ENCODE measurements around the gene RASGEF1C.

Gene RASGEF1C

GRCh38 chr5:180170810-180171567, 38.0 kb downstream of the RASGEF1C start:
- Mint-ChIP-seq H3K9me3 (no peaks in the 10 kb centered on the region), H3K36me3 (ENCODE audit: insufficient read depth) (no peaks in the 10 kb centered on the region), H3K4me3 (no peak overlapping the region), H3K27ac (no peak overlapping the region), H3K27me3 (peaks cover 26 to 74% of the 10 kb centered on the region in 2 donors), H3K4me1 (ENCODE audit: low read depth in 2 of 2) (no peaks in the 10 kb centered on the region)
- DNase-seq (no peak), ATAC-seq (replicated peaks) (no peak)

GRCh38 chr5:180170106-180170809, 38.8 kb downstream of the RASGEF1C start:
- Mint-ChIP-seq H3K4me1 (ENCODE audit: low read depth in 2 of 2) (no peaks in the 10 kb centered on the region), H3K9me3 (no peaks in the 10 kb centered on the region), H3K4me3 (no peak overlapping the region), H3K27ac (no peak overlapping the region), H3K27me3 (peaks cover 26 to 75% of the 10 kb centered on the region in 2 donors), H3K36me3 (ENCODE audit: insufficient read depth) (no peaks in the 10 kb centered on the region)
- ATAC-seq (replicated peaks): no peak
- no peak for DNase-seq

GRCh38 chr5:180169248-180170105, 39.5 kb downstream of the RASGEF1C start:
- ATAC-seq (replicated peaks) (no peak), DNase-seq (no peak)
- Mint-ChIP-seq H3K4me3 (no peak overlapping the region), H3K9me3 (no peaks in the 10 kb centered on the region), H3K4me1 (ENCODE audit: low read depth in 2 of 2) (no peaks in the 10 kb centered on the region), H3K27ac (no peak overlapping the region), H3K27me3 (peaks cover 26 to 75% of the 10 kb centered on the region in 2 donors), H3K36me3 (ENCODE audit: insufficient read depth) (no peaks in the 10 kb centered on the region)

- Mint-ChIP-seq H3K9me3 (no peaks in the 10 kb centered on the region), H3K36me3 (ENCODE audit: insufficient read depth) (no peaks in the 10 kb centered on the region), H3K4me3 (no peak overlapping the region), H3K27ac (no peak overlapping the region), H3K4me1 (ENCODE audit: low read depth in 2 of 2) (no peaks in the 10 kb centered on the region), H3K27me3 (peaks cover 26 to 71% of the 10 kb centered on the region in 2 donors)
- DNase-seq: no peak
- no peak for ATAC-seq (replicated peaks)
These were observed 40.3 kb downstream of the RASGEF1C start for GRCh38 chr5:180168758-180169157.

GRCh38 chr5:180166176-180166575, 42.8 kb downstream of the RASGEF1C start:
- Mint-ChIP-seq H3K9me3 (no peaks in the 10 kb centered on the region), H3K4me3 (no peak overlapping the region), H3K4me1 (ENCODE audit: low read depth in 2 of 2) (no peaks in the 10 kb centered on the region), H3K36me3 (ENCODE audit: insufficient read depth) (no peaks in the 10 kb centered on the region), H3K27ac (no peak overlapping the region), H3K27me3 (peaks cover 26 to 63% of the 10 kb centered on the region in 2 donors)
- ATAC-seq (replicated peaks) (no peak), DNase-seq (no peak)

GRCh38 chr5:180162304-180162661, 46.7 kb downstream of the RASGEF1C start:
- no peaks in the 10 kb centered on the region for H3K4me1 Mint-ChIP-seq (ENCODE audit: low read depth in 2 of 2)
- no peak overlapping the region for H3K4me3 Mint-ChIP-seq

GRCh38 chr5:180161420-180162303, 47.3 kb downstream of the RASGEF1C start:
- no peaks in the 10 kb centered on the region for H3K36me3 Mint-ChIP-seq (ENCODE audit: insufficient read depth)
- ATAC-seq (replicated peaks) (no peak), DNase-seq (no peak)
- H3K4me1 Mint-ChIP-seq (ENCODE audit: low read depth in 2 of 2): no peaks in the 10 kb centered on the region
- H3K27ac Mint-ChIP-seq: no peak overlapping the region
- peaks cover 30 to 56% of the 10 kb centered on the region in 2 donors for H3K27me3 Mint-ChIP-seq
- H3K4me3 Mint-ChIP-seq: no peak overlapping the region
- H3K9me3 Mint-ChIP-seq: no peaks in the 10 kb centered on the region

More at GRCh38 chr5:180162304-180162661, 46.7 kb downstream of the RASGEF1C start:
- Mint-ChIP-seq H3K27ac (no peak overlapping the region), H3K36me3 (ENCODE audit: insufficient read depth) (no peaks in the 10 kb centered on the region), H3K9me3 (no peaks in the 10 kb centered on the region), H3K27me3 (peaks cover 37 to 56% of the 10 kb centered on the region in 2 donors)
- no peak for ATAC-seq (replicated peaks)
- DNase-seq: no peak

- H3K27me3 Mint-ChIP-seq: peaks cover 28 to 56% of the 10 kb centered on the region in 2 donors
- no peak overlapping the region for H3K27ac Mint-ChIP-seq
- no peaks in the 10 kb centered on the region for H3K4me1 Mint-ChIP-seq (ENCODE audit: low read depth in 2 of 2)
- ATAC-seq (replicated peaks) (no peak), DNase-seq (no peak)
- no peak overlapping the region for H3K4me3 Mint-ChIP-seq
- no peaks in the 10 kb centered on the region for H3K36me3 Mint-ChIP-seq (ENCODE audit: insufficient read depth)
- no peaks in the 10 kb centered on the region for H3K9me3 Mint-ChIP-seq
These were observed 48.2 kb downstream of the RASGEF1C start for GRCh38 chr5:180160789-180161188.

GRCh38 chr5:180160215-180160614, 48.8 kb downstream of the RASGEF1C start:
- no peaks in the 10 kb centered on the region for H3K36me3 Mint-ChIP-seq (ENCODE audit: insufficient read depth)
- H3K27ac Mint-ChIP-seq: no peak overlapping the region
- peaks cover 31 to 62% of the 10 kb centered on the region in 2 donors for H3K27me3 Mint-ChIP-seq
- DNase-seq (no peak), ATAC-seq (replicated peaks) (no peak)
- no peaks in the 10 kb centered on the region for H3K4me1 Mint-ChIP-seq (ENCODE audit: low read depth in 2 of 2)
- H3K4me3 Mint-ChIP-seq: no peak overlapping the region
- H3K9me3 Mint-ChIP-seq: no peaks in the 10 kb centered on the region

- Mint-ChIP-seq H3K27ac (no peak overlapping the region), H3K4me1 (ENCODE audit: low read depth in 2 of 2) (no peaks in the 10 kb centered on the region), H3K9me3 (no peaks in the 10 kb centered on the region), H3K27me3 (peaks cover 31 to 63% of the 10 kb centered on the region in 2 donors), H3K4me3 (no peak overlapping the region), H3K36me3 (ENCODE audit: insufficient read depth) (no peaks in the 10 kb centered on the region)
- ATAC-seq (replicated peaks): no peak
- DNase-seq: no peak
These were observed 49.3 kb downstream of the RASGEF1C start for GRCh38 chr5:180159756-180160155.

GRCh38 chr5:180157866-180158265, 51.1 kb downstream of the RASGEF1C start:
- Mint-ChIP-seq H3K9me3 (no peaks in the 10 kb centered on the region), H3K4me3 (no peak overlapping the region), H3K36me3 (ENCODE audit: insufficient read depth) (no peaks in the 10 kb centered on the region), H3K4me1 (ENCODE audit: low read depth in 2 of 2) (no peaks in the 10 kb centered on the region), H3K27me3 (peaks cover 37 to 63% of the 10 kb centered on the region in 2 donors), H3K27ac (no peak overlapping the region)
- ATAC-seq (replicated peaks): no peak
- no peak for DNase-seq

- DNase-seq (no peak), ATAC-seq (replicated peaks) (no peak)
- Mint-ChIP-seq H3K36me3 (ENCODE audit: insufficient read depth) (no peaks in the 10 kb centered on the region), H3K27me3 (peaks cover 37 to 52% of the 10 kb centered on the region in 2 donors), H3K9me3 (no peaks in the 10 kb centered on the region), H3K4me3 (no peak overlapping the region), H3K4me1 (ENCODE audit: low read depth in 2 of 2) (no peaks in the 10 kb centered on the region), H3K27ac (no peak overlapping the region)
These were observed 52.9 kb downstream of the RASGEF1C start for GRCh38 chr5:180156141-180156540.
